ENCODE results near the gene CAMK2D. TPM values are rescaled to one million over a fixed set of nuclear protein-coding genes. Genes with fewer than 3 reads are reported as not detected.

CAMK2D gene
- total and polyA plus RNA-seq, 10 donors: 5.9 to 44.2 (median 33.3) TPM

DNA sequence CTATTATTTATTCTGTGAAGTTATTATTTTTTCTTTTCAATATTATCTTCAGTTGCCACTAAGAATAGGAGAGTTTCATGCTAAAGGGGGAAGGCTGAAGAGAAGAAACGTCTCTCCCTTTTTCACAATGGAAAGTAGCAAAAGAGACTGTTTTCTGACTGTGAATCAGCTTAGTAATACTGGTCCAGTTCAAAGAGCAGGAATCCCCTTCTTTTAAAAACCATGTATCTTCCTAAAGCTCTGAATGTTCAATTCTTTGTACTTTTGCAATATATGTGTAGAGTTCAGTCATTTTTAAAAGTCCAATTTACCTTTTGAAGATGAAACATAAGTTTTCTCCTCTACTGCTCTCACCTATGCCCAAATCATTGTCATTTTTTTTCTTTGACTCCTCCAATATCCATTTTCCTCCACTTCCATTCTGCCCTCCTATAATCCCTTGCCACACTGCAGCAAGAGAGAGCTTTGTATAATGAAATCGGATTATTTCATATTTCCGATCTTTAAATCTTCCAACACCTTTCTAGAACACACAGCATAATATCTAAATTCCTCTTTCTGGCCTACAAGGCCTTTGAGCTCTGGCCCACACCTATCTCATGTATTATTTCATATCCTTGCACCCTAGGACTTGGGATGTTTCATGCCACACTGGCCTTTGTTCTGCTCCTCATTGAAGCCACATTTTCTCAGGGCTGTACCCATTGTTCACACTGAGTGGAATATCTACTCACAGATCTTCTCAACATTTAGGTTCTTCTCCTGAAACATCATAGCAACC is 195.3 kb downstream of the CAMK2D start:
- Histone ChIP-seq H3K4me3 (no peak overlapping the region), H3K27me3 (replicated peaks in 1 of 7) (no peaks in the 10 kb centered on the region), H3K9me3 (no peaks in the 10 kb centered on the region), H3K27ac (peak overlapping the region in 5 of 8 donors; percentile 72 to 81 (median 78)), H3K36me3 (no peaks in the 10 kb centered on the region), H3K4me1 (peaks cover 17 to 82% (median 36%) of the 10 kb centered on the region in 6 donors)
- TF ChIP-seq POLR2AphosphoS5 (IDR thresholded peaks at IDR 0.05) (no peak), POLR2A (IDR thresholded peaks at IDR 0.05) (no peak)
- TF ChIP-seq, protein P1, sequence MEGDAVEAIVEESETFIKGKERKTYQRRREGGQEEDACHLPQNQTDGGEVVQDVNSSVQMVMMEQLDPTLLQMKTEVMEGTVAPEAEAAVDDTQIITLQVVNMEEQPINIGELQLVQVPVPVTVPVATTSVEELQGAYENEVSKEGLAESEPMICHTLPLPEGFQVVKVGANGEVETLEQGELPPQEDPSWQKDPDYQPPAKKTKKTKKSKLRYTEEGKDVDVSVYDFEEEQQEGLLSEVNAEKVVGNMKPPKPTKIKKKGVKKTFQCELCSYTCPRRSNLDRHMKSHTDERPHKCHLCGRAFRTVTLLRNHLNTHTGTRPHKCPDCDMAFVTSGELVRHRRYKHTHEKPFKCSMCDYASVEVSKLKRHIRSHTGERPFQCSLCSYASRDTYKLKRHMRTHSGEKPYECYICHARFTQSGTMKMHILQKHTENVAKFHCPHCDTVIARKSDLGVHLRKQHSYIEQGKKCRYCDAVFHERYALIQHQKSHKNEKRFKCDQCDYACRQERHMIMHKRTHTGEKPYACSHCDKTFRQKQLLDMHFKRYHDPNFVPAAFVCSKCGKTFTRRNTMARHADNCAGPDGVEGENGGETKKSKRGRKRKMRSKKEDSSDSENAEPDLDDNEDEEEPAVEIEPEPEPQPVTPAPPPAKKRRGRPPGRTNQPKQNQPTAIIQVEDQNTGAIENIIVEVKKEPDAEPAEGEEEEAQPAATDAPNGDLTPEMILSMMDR (IDR thresholded peaks at IDR 0.05 in 8 of 11, conservative IDR thresholded peaks at IDR 0.05 in 3 of 11): no peak
- WGBS, 5 donors: 80 to 87% (median 85%) methylated on average over 3 of the region's 3 CpGs
- intact Hi-C loops (cut with DNase I; ENCODE audit: low total_unique reads): no loop called here
- no peak for DNase-seq

DNA sequence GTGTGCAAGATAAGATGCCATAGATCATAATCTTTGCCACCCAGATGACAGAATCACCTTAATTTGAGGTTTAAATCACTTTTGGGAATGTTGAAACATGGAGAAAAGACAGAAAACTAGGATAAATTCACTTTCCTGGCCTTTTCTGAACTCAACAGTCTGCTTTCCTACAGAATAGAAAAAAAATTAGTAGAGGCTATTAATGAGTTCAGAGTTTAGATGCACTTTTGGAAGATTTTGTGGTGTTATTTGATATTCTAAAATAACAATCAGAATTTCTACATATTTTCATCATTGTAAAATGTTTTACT is 195.9 kb downstream of the CAMK2D start:
- Histone ChIP-seq H3K27ac (peak overlapping the region in 7 of 8 donors; percentile 6 to 81 (median 78)), H3K36me3 (no peaks in the 10 kb centered on the region), H3K27me3 (replicated peaks in 1 of 7) (no peaks in the 10 kb centered on the region), H3K4me3 (no peak overlapping the region), H3K9me3 (no peaks in the 10 kb centered on the region), H3K4me1 (peaks cover 21 to 82% (median 35%) of the 10 kb centered on the region in 6 donors)
- TF ChIP-seq, protein P1 (IDR thresholded peaks at IDR 0.05 in 8 of 11, conservative IDR thresholded peaks at IDR 0.05 in 3 of 11): no peak
- no peak for TF ChIP-seq POLR2AphosphoS5 (IDR thresholded peaks at IDR 0.05)
- TF ChIP-seq POLR2A (IDR thresholded peaks at IDR 0.05): no peak
- DNase-seq: no peak
- intact Hi-C loops (cut with DNase I; ENCODE audit: low total_unique reads): no loop called here

DNA sequence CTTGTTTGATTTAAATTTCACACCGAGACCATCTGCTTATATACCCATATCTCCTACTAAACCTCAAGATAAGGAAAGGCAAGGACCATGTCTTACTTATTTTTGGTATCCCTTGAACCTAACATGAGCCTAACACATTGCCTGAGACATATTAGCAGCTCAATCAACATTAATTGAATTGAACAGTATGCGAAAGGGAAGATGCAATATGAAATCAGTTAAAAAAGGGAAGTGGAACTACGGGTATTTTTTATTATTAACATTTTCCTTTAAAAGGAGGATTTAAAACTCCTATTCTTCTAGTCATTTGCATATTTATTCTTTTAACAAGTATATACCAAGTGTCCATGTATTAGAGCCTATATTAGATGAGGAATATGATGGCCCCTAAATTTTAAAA is 197.0 kb downstream of the CAMK2D start:
- Histone ChIP-seq H3K4me3 (peak overlapping the region in 1 of 8 donors; percentile 19), H3K4me1 (peaks cover 19 to 84% (median 35%) of the 10 kb centered on the region in 6 donors), H3K27me3 (replicated peaks in 1 of 7) (no peaks in the 10 kb centered on the region), H3K27ac (peak overlapping the region in 7 of 8 donors; percentile 9 to 81 (median 78)), H3K9me3 (no peaks in the 10 kb centered on the region), H3K36me3 (no peaks in the 10 kb centered on the region)
- intact Hi-C loops (cut with DNase I; ENCODE audit: low total_unique reads): no loop called here
- no peak for TF ChIP-seq POLR2A (IDR thresholded peaks at IDR 0.05)
- TF ChIP-seq POLR2AphosphoS5 (IDR thresholded peaks at IDR 0.05): no peak
- TF ChIP-seq, protein P1 (IDR thresholded peaks at IDR 0.05 in 8 of 11, conservative IDR thresholded peaks at IDR 0.05 in 3 of 11): no peak
- WGBS, 5 donors: 42 to 61% (median 53%) methylated on average over 3 of the region's 3 CpGs
- no peak for DNase-seq

DNA sequence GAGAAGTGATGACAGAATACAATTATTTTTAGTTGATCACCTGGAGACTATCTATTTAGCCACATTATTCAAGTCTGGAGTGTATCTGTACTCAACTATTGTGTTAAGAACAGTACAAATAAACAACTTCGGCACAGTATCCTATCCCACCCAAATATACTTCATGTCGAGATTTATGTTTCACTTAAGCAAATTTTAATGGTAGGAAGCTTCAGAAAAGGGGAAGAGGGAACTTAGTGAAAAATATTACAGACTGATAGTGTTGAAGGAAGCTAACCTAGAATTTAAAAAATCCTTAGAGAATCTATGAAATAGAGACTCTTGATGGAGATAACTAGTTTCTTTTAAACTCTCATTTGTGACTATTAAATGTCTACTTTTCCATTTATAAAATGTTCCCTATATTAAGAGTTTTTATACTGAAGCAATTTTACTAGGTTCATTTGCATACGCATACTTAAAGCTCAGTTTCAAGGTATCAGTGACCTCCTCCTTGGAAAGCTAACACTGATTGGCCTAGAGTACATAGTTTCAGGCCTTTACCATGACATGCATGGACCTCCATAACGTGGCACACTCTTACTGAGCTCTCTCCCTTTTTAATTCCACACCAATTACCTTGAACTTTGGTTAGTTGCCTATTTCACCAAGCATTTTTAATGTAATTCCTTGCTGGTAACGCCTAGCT is 197.7 kb downstream of the CAMK2D start:
- no peaks in the 10 kb centered on the region for H3K9me3 ChIP-seq
- peaks cover 19 to 84% (median 35%) of the 10 kb centered on the region in 6 donors for H3K4me1 ChIP-seq
- H3K27me3 ChIP-seq (replicated peaks in 1 of 7): no peaks in the 10 kb centered on the region
- H3K36me3 ChIP-seq: no peaks in the 10 kb centered on the region
- intact Hi-C loops (cut with DNase I; ENCODE audit: low total_unique reads): no loop called here
- DNase-seq: no peak
- peak overlapping the region in 1 of 8 donors; percentile 19 for H3K4me3 ChIP-seq
- peak overlapping the region in 7 of 8 donors; percentile 9 to 81 (median 78) for H3K27ac ChIP-seq
- WGBS, 5 donors: 54 to 62% (median 57%) methylated on average over 5 of the region's 5 CpGs
- TF ChIP-seq POLR2A (IDR thresholded peaks at IDR 0.05): no peak
- TF ChIP-seq, protein P1 (IDR thresholded peaks at IDR 0.05 in 8 of 11, conservative IDR thresholded peaks at IDR 0.05 in 3 of 11): no peak
- TF ChIP-seq POLR2AphosphoS5 (IDR thresholded peaks at IDR 0.05): no peak
